Measurements from ENCODE around the gene SESTD1. TPM values are rescaled to one million over a fixed set of nuclear protein-coding genes. Genes with fewer than 3 reads are reported as not detected.

SESTD1 gene
- total and polyA plus RNA-seq, 9 of the 15 experiments (the other 6 are each of a cell fraction or from before 2014, with no cell fraction given): 0.32 to 5.6 (median 2.1) TPM

DNA sequence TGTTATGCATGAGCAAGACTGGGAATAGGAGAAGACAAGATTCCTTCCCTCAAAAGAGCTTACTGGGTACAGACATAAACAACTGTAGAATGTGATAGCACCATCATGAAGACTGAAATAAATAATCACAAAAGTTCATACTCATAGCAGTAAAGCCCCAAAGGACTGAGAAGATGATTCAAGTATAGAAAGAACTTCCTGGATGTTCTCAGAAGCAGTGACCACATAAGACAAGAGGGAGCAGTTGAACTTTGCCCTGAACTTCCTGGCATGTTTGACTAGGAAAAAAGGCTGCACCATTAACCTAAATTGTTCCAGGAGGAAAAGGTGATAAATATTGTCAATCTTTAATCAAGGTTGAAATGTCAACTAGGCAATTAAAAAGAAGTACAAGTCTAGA, 156.9 kb downstream of the SESTD1 start (continued):
- TF ChIP-seq, protein P1, sequence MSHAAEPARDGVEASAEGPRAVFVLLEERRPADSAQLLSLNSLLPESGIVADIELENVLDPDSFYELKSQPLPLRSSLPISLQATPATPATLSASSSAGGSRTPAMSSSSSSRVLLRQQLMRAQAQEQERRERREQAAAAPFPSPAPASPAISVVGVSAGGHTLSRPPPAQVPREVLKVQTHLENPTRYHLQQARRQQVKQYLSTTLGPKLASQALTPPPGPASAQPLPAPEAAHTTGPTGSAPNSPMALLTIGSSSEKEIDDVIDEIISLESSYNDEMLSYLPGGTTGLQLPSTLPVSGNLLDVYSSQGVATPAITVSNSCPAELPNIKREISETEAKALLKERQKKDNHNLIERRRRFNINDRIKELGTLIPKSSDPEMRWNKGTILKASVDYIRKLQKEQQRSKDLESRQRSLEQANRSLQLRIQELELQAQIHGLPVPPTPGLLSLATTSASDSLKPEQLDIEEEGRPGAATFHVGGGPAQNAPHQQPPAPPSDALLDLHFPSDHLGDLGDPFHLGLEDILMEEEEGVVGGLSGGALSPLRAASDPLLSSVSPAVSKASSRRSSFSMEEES (CRISPR knock-in tag; IDR thresholded peaks at IDR 0.05): no peak
- TF ChIP-seq MCM3 (IDR thresholded peaks at IDR 0.05): no peak
- TF ChIP-seq SETDB1 (IDR thresholded peaks at IDR 0.05; ENCODE audit: low read length): no peak
- TF ChIP-seq ZNF75A (CRISPR knock-in tag; IDR thresholded peaks at IDR 0.05): no peak
- TF ChIP-seq KLF13 (tag; IDR thresholded peaks at IDR 0.05; ENCODE audit: borderline replicate concordance, low read depth): no peak
- TF ChIP-seq ZNF408 (CRISPR knock-in tag; IDR thresholded peaks at IDR 0.05; ENCODE audit: low read depth): no peak
- TF ChIP-seq NFXL1 (CRISPR knock-in tag; IDR thresholded peaks at IDR 0.05): no peak
- no peak for TF ChIP-seq ETV6 (IDR thresholded peaks at IDR 0.05; ENCODE audit: borderline replicate concordance in 1 of 2, low read depth in 2 of 2, low read length in 1 of 2)
- no peak for TF ChIP-seq ETV6 (CRISPR knock-in tag; IDR thresholded peaks at IDR 0.05; ENCODE audit: borderline replicate concordance)
- TF ChIP-seq HNRNPLL (IDR thresholded peaks at IDR 0.05; ENCODE audit: low read depth, low read length, poor library complexity, severe bottlenecking): no peak

Data from K562 (cell line).